IMR-90 (cell line): Measurements from ENCODE around the gene CNP. TPM values are rescaled to one million over a fixed set of nuclear protein-coding genes. Genes with fewer than 3 reads are reported as not detected.

Experiments used
- ATAC-seq: fragments of 200-7000 bp; cut with Tn5 transposase; 2 replicates; pipeline ENCODE4 v1.9.1; 2020; ENCODE audit warnings: low read depth, mild to moderate bottlenecking, moderate library complexity
- BruUV-seq: library from RNA; stranded (reverse); fragments of 400-500 nt; replicated peaks from 2 replicates; lab custom pipeline; 2021; lab: Mats Ljungman, UMichigan
- CTCF ChIA-PET: fragments of 300-600 bp; formaldehyde crosslinking; extraction: SDS; loops from one replicate; lab custom pipeline; 2021; ENCODE audit warnings: antibody characterized with exemption; lab: Yijun Ruan, JAX
- POLR2A ChIA-PET: fragments of 300-600 bp; sonication (Branson Sonifier 250); formaldehyde crosslinking; loops from one replicate; lab custom pipeline; 2022; ENCODE audit warnings: antibody characterized with exemption; ENCODE audit not compliant: unreplicated experiment; lab: Charles Lee
- DNase-seq: peaks from one replicate; pipeline ENCODE4 v3.0.0; 2013
- H2AFZ ChIP-seq: replicated peaks from 2 replicates; pipeline ENCODE3; 2013; ENCODE audit warnings: low read length, mild to moderate bottlenecking; ENCODE audit not compliant: poor library complexity
- H2AK5ac ChIP-seq: 2 replicates; pipeline ENCODE4 v1.6.1; 2013; ENCODE audit warnings: low read depth, low read length, inconsistent platforms
- H2AK9ac ChIP-seq: replicated peaks from 2 replicates; pipeline ENCODE3; 2013; ENCODE audit warnings: mild to moderate bottlenecking, low read depth, low read length, moderate library complexity; ENCODE audit not compliant: poor library complexity
- H2BK120ac ChIP-seq: 2 replicates; pipeline ENCODE4 v1.6.1; 2013; ENCODE audit warnings: low read depth, low read length, inconsistent platforms
- H2BK15ac ChIP-seq: 3 replicates; pipeline ENCODE4 v1.6.1; 2013; ENCODE audit warnings: low read depth, low read length, inconsistent platforms
- H2BK20ac ChIP-seq: 2 replicates; pipeline ENCODE4 v1.6.1; 2013; ENCODE audit warnings: low read depth, mild to moderate bottlenecking, inconsistent platforms, low read length, moderate library complexity
- H2BK5ac ChIP-seq: 2 replicates; pipeline ENCODE4 v1.6.1; 2013; ENCODE audit warnings: mild to moderate bottlenecking, low read depth, low read length, inconsistent platforms; ENCODE audit not compliant: poor library complexity, severe bottlenecking
- H3K14ac ChIP-seq: replicated peaks from 2 replicates; pipeline ENCODE4 v1.6.1; 2013; ENCODE audit warnings: low read depth, low read length, inconsistent platforms
- H3K18ac ChIP-seq: 2 replicates; pipeline ENCODE4 v1.6.1; 2013; ENCODE audit warnings: low read depth, low read length, control low read depth
- H3K23ac ChIP-seq: 2 replicates; pipeline ENCODE4 v1.6.1; 2013; ENCODE audit warnings: low read depth, low read length, inconsistent platforms
- H3K27ac ChIP-seq: 2 replicates; pipeline ENCODE4 v1.5.1; 2013; ENCODE audit warnings: mild to moderate bottlenecking, control low read depth, low read length; ENCODE audit not compliant: insufficient read depth
- H3K27me3 ChIP-seq: 2 replicates; pipeline ENCODE4 v1.6.1; 2013; ENCODE audit warnings: low read length; ENCODE audit not compliant: control insufficient read depth, insufficient read depth
- H3K36me3 ChIP-seq: 2 replicates; pipeline ENCODE4 v1.6.1; 2013; ENCODE audit warnings: low read length, mixed read lengths; ENCODE audit not compliant: control insufficient read depth, insufficient read depth
- H3K4ac ChIP-seq: 2 replicates; pipeline ENCODE4 v1.6.1; 2013; ENCODE audit warnings: low read depth, low read length, inconsistent platforms
- H3K4me1 ChIP-seq: 2 replicates; pipeline ENCODE4 v1.6.1; 2013; ENCODE audit warnings: low read length, mixed read lengths; ENCODE audit not compliant: control insufficient read depth, insufficient read depth
- H3K4me2 ChIP-seq: 2 replicates; pipeline ENCODE4 v1.6.1; 2013; ENCODE audit warnings: low read depth, mild to moderate bottlenecking, control low read depth, low read length, moderate library complexity
- H3K4me3 ChIP-seq: 2 replicates; pipeline ENCODE4 v1.5.1; 2013; ENCODE audit warnings: low read depth, mild to moderate bottlenecking, control low read depth, low read length, moderate library complexity; ENCODE audit not compliant: insufficient read depth
- H3K56ac ChIP-seq: 2 replicates; pipeline ENCODE4 v1.6.1; 2013; ENCODE audit warnings: low read length, inconsistent platforms; ENCODE audit not compliant: insufficient read depth; ENCODE audit errors: extremely low read depth
- H3K79me1 ChIP-seq, 2 experiments: 2 replicates each; pipeline ENCODE4 v1.6.1; 2013; ENCODE audit warnings: low read length in 2 of 2, inconsistent platforms in 1 of 2, low read depth in 1 of 2
- H3K9ac ChIP-seq: 2 replicates; pipeline ENCODE4 v1.6.1; 2013; ENCODE audit warnings: low read depth, low read length, control low read depth
- H3K9me1 ChIP-seq: 2 replicates; pipeline ENCODE4 v1.6.1; 2013; ENCODE audit warnings: low read length, inconsistent platforms; ENCODE audit not compliant: insufficient read depth
- H3K9me3 ChIP-seq: 2 replicates; pipeline ENCODE4 v1.6.1; 2013; ENCODE audit warnings: low read length; ENCODE audit not compliant: control insufficient read depth, insufficient read depth
- H4K20me1 ChIP-seq: 2 replicates; pipeline ENCODE4 v1.6.1; 2013; ENCODE audit warnings: low read length, inconsistent platforms; ENCODE audit not compliant: insufficient read depth
- H4K5ac ChIP-seq: 2 replicates; pipeline ENCODE4 v1.6.1; 2013; ENCODE audit warnings: mild to moderate bottlenecking, low read depth, low read length, control low read depth
- H4K8ac ChIP-seq, 2 experiments: 2 replicates each; pipeline ENCODE4 v1.6.1; 2013; ENCODE audit warnings: low read depth in 2 of 2, low read length in 2 of 2, control low read depth in 1 of 2, inconsistent platforms in 1 of 2
- H4K91ac ChIP-seq: 2 replicates; pipeline ENCODE4 v1.6.1; 2013; ENCODE audit warnings: low read depth, low read length, inconsistent platforms; ENCODE audit not compliant: insufficient read depth
- NFE2L2 ChIP-seq: fragments of 150-350 bp; IDR thresholded peaks from 2 replicates; pipeline ENCODE4 v1.6.1; 2016; ENCODE audit warnings: low read depth, mild to moderate bottlenecking, low read length
- POLR2A ChIP-seq: IDR thresholded peaks from 2 replicates; pipeline ENCODE4 v1.6.1; 2012; ENCODE audit warnings: mild to moderate bottlenecking, low read depth, low read length
- WGBS, 2 experiments: methylation state at CpG; one replicate each; pipeline versions ENCODE4 v1.1.5 to v1.1.7; 2013; ENCODE audit warnings: missing lambda C conversion rate in 2 of 2; ENCODE audit not compliant: insufficient read length in 1 of 2; ENCODE audit errors: extremely low coverage in 2 of 2; 5-methylcytosine and 5-hydroxymethylcytosine counted together
- dilution Hi-C: fragments of 300-500 bp; cut with HindIII; formaldehyde crosslinking; loops from one replicate; pipeline ENCODE4 v1.14.3; 2018; ENCODE audit warnings: low sequenced_read_pairs; ENCODE audit not compliant: unreplicated experiment
- in situ Hi-C: fragments of 300-500 bp; cut with MboI; formaldehyde crosslinking; loops from 3 replicates; pipeline ENCODE4 v1.14.3; 2019; ENCODE audit warnings: low sequenced_read_pairs, inconsistent platforms, mixed read lengths
- intact Hi-C: fragments of 100-400 bp; cut with micrococcal nuclease; formaldehyde crosslinking; loops from 2 replicates; pipeline ENCODE4 v1.10.0; 2022
- polyA plus RNA-seq, 3 experiments: library from polyadenylated mRNA; depleted of rRNA; stranded (reverse); fragments of >200 nt; gene quantifications; 2 replicates each; pipeline ENCODE4 v1.2.3, GENCODE V29; 2012; ENCODE audit warnings: low replicate concordance in 1 of 3
- total RNA-seq: library from RNA; depleted of rRNA; stranded (reverse); fragments of >200 nt; gene quantifications from 2 replicates; pipeline ENCODE4 v1.2.3, GENCODE V29; 2012

The CNP gene
- total and polyA plus RNA-seq, 2 of the 4 experiments (the other 2 are of a cell fraction) = 45.5 to 46.4 TPM

DNA sequence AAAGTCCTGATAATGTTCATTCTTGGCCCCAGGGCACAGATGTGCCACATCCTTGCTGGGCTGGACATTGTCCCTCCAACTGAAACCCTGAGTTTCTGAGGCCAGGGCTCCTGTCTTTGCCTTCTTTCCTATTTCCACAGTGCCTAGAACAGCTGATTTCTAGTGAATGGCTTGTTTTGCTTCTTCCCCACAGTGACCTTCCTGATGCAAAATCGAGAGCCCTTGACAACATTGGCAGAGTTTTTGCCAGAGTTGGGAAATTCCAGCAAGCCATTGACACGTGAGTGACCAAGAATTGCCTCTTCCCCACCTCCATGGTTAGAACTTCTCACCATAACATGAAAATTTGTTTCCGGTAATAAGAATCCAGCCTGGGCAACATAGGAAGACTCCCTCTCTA lies 21.7 kb upstream of the CNP start:
- no TSS peak for BruUV-seq
- Histone ChIP-seq H2BK120ac (no peak overlapping the region), H3K4me2 (no peak overlapping the region), H3K56ac (no peak overlapping the region), H4K20me1 (no peaks in the 10 kb centered on the region), H2BK5ac (no peak overlapping the region), H3K79me1 (no peaks in the 10 kb centered on the region), H3K18ac (no peak overlapping the region), H3K9me1 (peaks cover 5% of the 10 kb centered on the region; the same call in 1 of the 2 replicates), H3K4me1 (no peaks in the 10 kb centered on the region), H3K23ac (no peak overlapping the region), H2BK20ac (no peak overlapping the region), H3K4me3 (no peak overlapping the region), H3K27me3 (no peaks in the 10 kb centered on the region), H2AFZ (no peak overlapping the region), H4K5ac (no peak overlapping the region), H2AK9ac (no peak overlapping the region), H3K14ac (no peak overlapping the region), H4K8ac (no peak overlapping the region), H2AK5ac (no peak overlapping the region), H3K36me3 (no peaks in the 10 kb centered on the region), H2BK15ac (no peak overlapping the region), H3K9ac (no peak overlapping the region), H3K27ac (no peak overlapping the region), H3K9me3 (no peaks in the 10 kb centered on the region), H4K91ac (no peak overlapping the region), H3K4ac (no peak overlapping the region)
- in situ Hi-C loops = no loop called here
- ChIA-PET CTCF (no interaction called here), POLR2A (no interaction called here)
- intact Hi-C loops = no loop called here
- dilution Hi-C loops = no loop called here
- DNase-seq (no peak), ATAC-seq (no peak)
- 42% methylated on average over 2 of the region's 3 CpGs; no CpG with 5 or more reads in 1 of the 2 experiments for WGBS, 2 experiments
- no peak for TF ChIP-seq NFE2L2
- no peak for TF ChIP-seq POLR2A
